Ishikawa (cell line): ENCODE data around the gene GNGT1.
A peak's percentile ranks its signal among the peaks of the same experiment; 100 is the strongest.

Source experiments
- CEBPB ChIP-seq: IDR thresholded peaks from 2 replicates; pipeline ENCODE4 v1.6.1; 2012
- CREB1 ChIP-seq: IDR thresholded peaks from 2 replicates; pipeline ENCODE4 v1.6.1; 2012; ENCODE audit warnings: low read depth
- EGR1 ChIP-seq: IDR thresholded peaks from 2 replicates; pipeline ENCODE4 v1.6.1; 2012
- EP300 ChIP-seq: IDR thresholded peaks from 2 replicates; pipeline ENCODE4 v1.6.1; 2012; ENCODE audit warnings: borderline replicate concordance
- FOXM1 ChIP-seq: IDR thresholded peaks from 2 replicates; pipeline ENCODE4 v1.6.1; 2012; ENCODE audit warnings: low read depth, borderline replicate concordance
- MAX ChIP-seq: IDR thresholded peaks from 2 replicates; pipeline ENCODE4 v1.6.1; 2012
- NFIC ChIP-seq: IDR thresholded peaks from 2 replicates; pipeline ENCODE4 v1.6.1; 2012
- RAD21 ChIP-seq: IDR thresholded peaks from 2 replicates; pipeline ENCODE4 v1.6.1; 2012; ENCODE audit warnings: low read depth
- REST ChIP-seq: IDR thresholded peaks from 2 replicates; pipeline ENCODE4 v1.6.1; 2012; ENCODE audit warnings: low read depth, mild to moderate bottlenecking
- TEAD4 ChIP-seq: IDR thresholded peaks from 2 replicates; pipeline ENCODE4 v1.6.1; 2012
- USF1 ChIP-seq: IDR thresholded peaks from 2 replicates; pipeline ENCODE4 v1.6.1; 2012
- YY1 ChIP-seq: IDR thresholded peaks from 2 replicates; pipeline ENCODE4 v1.6.1; 2012; ENCODE audit warnings: low read depth
- ZBTB7A ChIP-seq: IDR thresholded peaks from 2 replicates; pipeline ENCODE4 v1.6.1; 2012; ENCODE audit warnings: low read depth

GNGT1 gene

GRCh38 chr7:93897680-93898079 is 8.7 kb upstream of the GNGT1 start:
- no peak for TF ChIP-seq REST
- no peak for TF ChIP-seq CEBPB
- no peak for TF ChIP-seq ZBTB7A

GRCh38 chr7:93902777-93903423 is 3.5 kb upstream of the GNGT1 start:
- TF ChIP-seq RAD21 (peak; percentile 79), FOXM1 (no peak)

- no peak for TF ChIP-seq USF1
- TF ChIP-seq REST: no peak
- TF ChIP-seq NFIC: no peak
- no peak for TF ChIP-seq YY1
- no peak for TF ChIP-seq EGR1
- TF ChIP-seq RAD21: no peak
- no peak for TF ChIP-seq CREB1
- TF ChIP-seq EP300: no peak
- TF ChIP-seq CEBPB: no peak
- TF ChIP-seq FOXM1: no peak
- TF ChIP-seq MAX: no peak
Measured at GRCh38 chr7:93910076-93910994, 4.0 kb downstream of the GNGT1 start.

GRCh38 chr7:93913197-93913596 is 6.8 kb downstream of the GNGT1 start:
- no peak for TF ChIP-seq EGR1
- TF ChIP-seq CEBPB: no peak
- TF ChIP-seq REST: no peak
- no peak for TF ChIP-seq YY1
- TF ChIP-seq NFIC: no peak
- no peak for TF ChIP-seq USF1
- no peak for TF ChIP-seq TEAD4
- TF ChIP-seq FOXM1: no peak
- TF ChIP-seq EP300: no peak

- TF ChIP-seq NFIC (no peak), CREB1 (no peak)
Measured at GRCh38 chr7:93914581-93915066, 8.3 kb downstream of the GNGT1 start.
